Posterior vena cava (tissue), 2 donors: ENCODE data around the gene FPGS. TPM values are rescaled to one million over a fixed set of nuclear protein-coding genes. Genes with fewer than 3 reads are reported as not detected.
"Not testable (repeated sequence)": the region's sequence is repeated elsewhere in the genome, so short reads cannot be mapped to it uniquely, and the experiment has no call there.

Experiments
- DNase-seq: peaks from one replicate; pipeline ENCODE4 v3.0.0-alpha.2; 2020; ENCODE audit warnings: low spot score
- intact Hi-C, 2 donors: fragments of 100-400 bp; cut with DNase I; formaldehyde crosslinking; loops; one replicate each; pipeline versions ENCODE4 v1.14.1 to v1.14.2; 2022 to 2023
- long read RNA-seq, 2 donors: library from polyadenylated mRNA; unstranded; transcript quantifications; one replicate each; pipeline ENCODE4 v2.0.0, GENCODE V29; 2020 to 2021
- total RNA-seq, 2 donors: library from RNA; stranded (reverse); fragmentation: NEBNext Ultra II Directional; extraction: Animal tissue kit (Norgen Biotek cat#: 25700); gene quantifications; one replicate each; pipeline ENCODE4 v1.2.1, GENCODE V29; 2021
- donor health status: DM: yes; HTN: yes; CAD: no.
- donor health status: DM: yes; HTN: yes; CAD: no.

Gene FPGS, protein sequence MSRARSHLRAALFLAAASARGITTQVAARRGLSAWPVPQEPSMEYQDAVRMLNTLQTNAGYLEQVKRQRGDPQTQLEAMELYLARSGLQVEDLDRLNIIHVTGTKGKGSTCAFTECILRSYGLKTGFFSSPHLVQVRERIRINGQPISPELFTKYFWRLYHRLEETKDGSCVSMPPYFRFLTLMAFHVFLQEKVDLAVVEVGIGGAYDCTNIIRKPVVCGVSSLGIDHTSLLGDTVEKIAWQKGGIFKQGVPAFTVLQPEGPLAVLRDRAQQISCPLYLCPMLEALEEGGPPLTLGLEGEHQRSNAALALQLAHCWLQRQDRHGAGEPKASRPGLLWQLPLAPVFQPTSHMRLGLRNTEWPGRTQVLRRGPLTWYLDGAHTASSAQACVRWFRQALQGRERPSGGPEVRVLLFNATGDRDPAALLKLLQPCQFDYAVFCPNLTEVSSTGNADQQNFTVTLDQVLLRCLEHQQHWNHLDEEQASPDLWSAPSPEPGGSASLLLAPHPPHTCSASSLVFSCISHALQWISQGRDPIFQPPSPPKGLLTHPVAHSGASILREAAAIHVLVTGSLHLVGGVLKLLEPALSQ
- 10 to 100 TPM; 35.5 to 55.1 TPM for total RNA-seq
- long read RNA-seq, donor 1, transcript FPGS-203 (15 exons, 2,279 nt): major isoform, 13 of 38 reads
- long read RNA-seq, donor 1, partial matches to known transcripts: 5 of 38 reads
- long read RNA-seq, donor 1, other reads (novel, unspliced or antisense): 16 of 38 reads
- long read RNA-seq, donor 2, transcript FPGS-201 (15 exons, 2,278 nt): minor isoform, 29 of 256 reads
- long read RNA-seq, donor 2, transcript FPGS-203 (15 exons, 2,279 nt): major isoform, 113 of 256 reads
- long read RNA-seq, donor 2, transcript FPGS-221 (14 exons, 2,160 nt): minor isoform, 7 of 256 reads
- long read RNA-seq, donor 2, partial matches to known transcripts: 32 of 256 reads
- long read RNA-seq, donor 2, other reads (novel, unspliced or antisense): 67 of 256 reads

DNA sequence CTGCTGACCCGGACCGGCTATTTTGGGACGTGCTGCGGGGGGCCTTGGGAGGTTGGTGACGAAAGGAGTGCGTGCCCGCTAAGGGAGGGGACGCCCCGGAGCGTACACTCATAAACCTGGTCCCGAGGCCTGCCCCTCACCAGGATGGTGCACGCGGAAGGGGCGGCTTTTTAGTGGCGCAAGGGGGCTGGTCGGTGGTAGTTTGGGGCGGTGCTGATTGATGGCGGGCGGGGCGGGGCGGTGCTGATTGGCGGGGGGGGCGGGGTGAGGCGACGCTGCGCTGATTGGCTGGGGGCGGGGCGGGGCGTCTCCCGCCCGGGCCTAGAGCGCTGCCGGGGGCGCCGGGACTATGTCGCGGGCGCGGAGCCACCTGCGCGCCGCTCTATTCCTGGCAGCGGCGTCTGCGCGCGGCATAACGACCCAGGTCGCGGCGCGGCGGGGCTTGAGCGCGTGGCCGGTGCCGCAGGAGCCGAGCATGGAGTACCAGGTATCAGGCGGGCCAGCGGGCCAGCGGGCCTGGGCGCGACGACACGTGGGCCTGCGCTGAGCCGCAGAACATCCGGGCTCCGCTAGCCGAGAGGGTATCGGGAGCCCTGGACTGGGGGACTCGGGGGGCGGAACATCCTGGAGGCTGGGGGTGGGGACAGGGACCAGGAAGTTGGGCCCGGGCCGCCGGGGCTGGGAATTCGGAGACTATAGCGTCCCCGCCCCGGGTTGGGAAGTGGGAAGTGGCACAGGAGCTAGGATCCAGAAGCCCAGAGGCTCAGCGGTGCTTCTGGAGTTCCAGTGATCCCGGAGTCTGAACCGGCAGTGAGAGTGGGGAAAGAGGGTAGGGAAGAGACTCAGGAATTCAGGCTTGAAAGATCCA is at the start of gene FPGS:
Gene FPGS, plus strand, starts transcription at position 307 of the 868 bp plus-strand sequence. Its CDS starts 43 bp downstream, at position 350.
- intact Hi-C loops: loop anchor here in 1 of 2 donors (5.0 kb wide), 1 partner anchor 69 kb away; no protein-coding TSS in a partner anchor
- DNase-seq: peak; percentile 96

DNA sequence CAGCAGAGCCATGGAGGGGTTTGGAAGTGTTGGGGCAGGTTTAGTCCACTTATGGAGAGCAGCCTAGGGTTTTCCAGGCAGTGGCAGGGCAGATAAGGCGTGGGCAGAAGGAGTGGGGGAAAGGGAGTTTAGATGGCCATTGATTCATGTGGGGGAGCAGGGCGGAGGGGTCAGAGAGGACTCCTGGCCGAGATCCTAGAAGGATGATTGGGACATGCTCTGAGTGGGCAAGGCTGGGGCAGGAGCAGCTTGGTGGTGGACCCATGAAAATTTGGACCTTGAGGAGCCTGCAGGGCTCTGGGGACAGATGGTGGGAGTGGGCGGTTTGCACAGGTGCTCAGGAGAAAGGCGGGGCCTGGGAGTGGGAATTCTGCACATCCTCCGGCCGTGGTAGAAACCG is 49.5 kb upstream of the FPGS start:
- DNase-seq: no peak
- intact Hi-C loops: no loop called here

DNA sequence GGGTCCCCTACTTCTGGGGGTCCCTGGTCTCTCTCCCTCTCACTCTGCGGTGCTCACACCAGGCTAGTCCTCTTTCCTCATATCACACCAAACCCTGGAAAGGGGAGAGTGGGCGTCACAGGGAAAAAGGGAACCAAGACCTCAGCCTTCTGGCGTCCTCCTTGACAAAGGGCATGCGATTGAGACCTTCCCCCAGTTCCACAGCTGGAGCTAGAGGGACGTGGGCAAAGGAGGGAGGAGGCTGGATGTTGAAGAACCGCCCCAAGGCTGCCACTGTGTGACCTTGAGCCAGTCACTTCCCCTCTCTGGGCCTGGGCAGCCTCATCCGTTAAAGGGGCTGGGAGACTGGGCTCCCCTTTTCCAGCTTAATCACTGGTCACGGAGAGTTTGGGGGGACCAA is 49.1 kb upstream of the FPGS start:
- DNase-seq: no peak
- intact Hi-C loops: no loop called here

GRCh38 chr9:127754099-127755060 is 48.3 kb upstream of the FPGS start:
- intact Hi-C loops: no loop called here
- DNase-seq: no peak

DNA sequence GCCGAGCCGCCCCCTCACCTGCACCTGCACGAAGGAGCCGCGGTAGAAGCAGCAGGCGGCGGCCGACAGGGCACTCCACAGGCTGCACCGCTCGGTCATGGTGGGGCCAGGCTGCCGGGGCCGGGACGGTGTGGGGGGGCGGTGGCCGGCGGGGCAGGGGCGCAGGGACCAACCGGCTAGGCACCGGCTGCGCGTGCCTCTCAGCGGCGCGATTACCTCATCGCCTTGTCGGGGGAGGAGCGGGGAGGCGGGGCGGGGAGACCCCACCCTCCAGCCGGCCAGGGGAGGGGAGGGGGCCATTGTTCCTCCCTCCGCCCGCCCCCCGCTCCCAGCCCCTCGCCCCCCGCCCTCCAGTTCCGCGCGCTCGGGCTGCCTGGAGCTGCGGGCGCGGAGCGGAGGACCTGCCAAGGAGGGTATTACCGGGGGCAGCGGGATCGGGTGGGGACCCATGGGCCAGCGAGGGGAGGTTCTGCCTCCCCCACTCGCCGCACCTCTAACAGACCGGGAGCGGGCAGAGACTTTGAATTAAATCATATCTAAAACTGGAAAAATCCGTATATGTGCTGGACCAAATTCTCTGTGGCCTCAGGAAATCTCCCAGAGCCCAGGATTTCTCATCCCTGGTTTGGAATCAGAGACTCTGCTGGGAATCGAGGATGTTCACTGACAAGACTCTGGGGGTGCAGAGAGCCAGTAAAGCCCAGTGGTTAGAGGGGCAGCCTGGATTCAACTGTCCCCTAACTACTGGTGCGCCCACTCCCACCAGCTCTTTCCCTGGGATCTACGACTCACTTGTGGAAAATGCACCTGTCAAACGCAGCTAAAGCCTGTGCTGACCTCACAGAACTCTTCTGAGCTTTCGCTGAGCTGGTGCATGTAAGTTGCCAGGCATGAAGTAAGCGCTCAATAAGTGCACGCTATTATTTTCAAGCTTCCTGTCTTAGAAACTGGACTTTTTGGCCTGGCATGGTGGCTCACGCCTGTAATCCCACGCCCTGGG is 47.3 kb upstream of the FPGS start:
- DNase-seq: no peak
- intact Hi-C loops: no loop called here

DNA sequence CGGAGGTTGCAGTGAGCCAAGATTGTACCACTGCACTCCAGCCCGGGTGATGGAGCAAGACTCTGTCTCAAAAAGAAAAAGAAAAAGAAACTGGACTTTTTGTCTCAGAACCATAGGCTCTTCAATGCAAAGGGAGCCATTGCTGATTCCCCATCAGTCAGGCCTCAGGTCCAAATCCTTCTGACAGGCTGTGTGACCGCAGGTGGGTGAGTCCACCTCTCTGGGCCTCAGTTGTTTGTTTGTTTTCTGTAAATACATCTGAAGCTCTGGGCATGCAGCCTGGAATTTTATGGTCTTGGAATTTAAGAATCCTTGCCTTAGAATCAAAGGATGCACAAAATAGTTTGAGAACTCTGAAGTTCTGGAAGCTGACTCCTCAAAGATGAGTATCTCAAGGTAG is 46.4 kb upstream of the FPGS start:
- intact Hi-C loops: no loop called here
- DNase-seq: no peak

DNA sequence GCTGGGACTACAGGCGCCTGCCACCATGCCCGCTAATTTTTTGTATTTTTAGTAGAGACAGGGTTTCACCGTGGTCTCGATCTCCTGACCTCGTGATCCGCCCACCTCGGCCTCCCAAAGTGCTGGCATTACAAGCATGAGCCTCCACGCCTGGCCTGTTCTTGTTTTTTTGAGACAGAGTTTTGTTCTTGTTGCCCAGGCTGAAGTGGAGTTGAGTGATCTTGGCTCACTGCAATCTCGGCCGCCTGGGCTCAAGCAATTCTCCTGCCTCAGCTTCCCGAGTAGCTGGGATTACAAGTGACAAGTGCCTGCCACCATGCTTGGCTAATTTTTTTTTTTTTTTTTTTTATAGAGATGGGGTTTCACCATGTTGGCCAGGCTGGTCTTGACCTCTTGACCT is 45.9 kb upstream of the FPGS start:
- intact Hi-C loops: not testable (repeated sequence)

DNA sequence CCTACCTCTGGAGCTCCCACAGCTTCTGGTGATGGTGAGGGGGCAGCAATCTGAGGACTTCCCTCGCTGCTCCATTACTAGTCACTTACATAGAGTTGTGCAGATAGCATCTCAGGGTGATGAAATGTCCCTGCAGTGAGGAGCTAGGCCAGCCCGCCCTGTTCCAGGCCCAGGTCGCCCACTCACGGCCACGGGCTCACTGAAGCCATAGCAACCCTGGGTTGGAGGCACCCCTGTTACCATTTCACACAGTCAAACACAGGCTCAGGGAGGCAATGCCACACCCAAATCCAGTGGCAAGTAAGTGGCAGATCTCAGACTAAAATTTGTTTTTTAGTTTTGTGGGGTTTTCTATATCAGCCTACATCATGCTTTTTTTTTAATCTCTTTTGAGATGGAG is 43.8 kb upstream of the FPGS start:
- intact Hi-C loops: no loop called here
- DNase-seq: no peak

More for the DNA sequence above, 45.9 kb upstream of the FPGS start:
- not testable (repeated sequence) for DNase-seq

GRCh38 chr9:127761061-127761460 is 41.6 kb upstream of the FPGS start:
- no peak for DNase-seq
- intact Hi-C loops: no loop called here

- intact Hi-C loops: no loop called here
- no peak for DNase-seq
Observed at GRCh38 chr9:127761491-127761956, 41.2 kb upstream of the FPGS start.

DNA sequence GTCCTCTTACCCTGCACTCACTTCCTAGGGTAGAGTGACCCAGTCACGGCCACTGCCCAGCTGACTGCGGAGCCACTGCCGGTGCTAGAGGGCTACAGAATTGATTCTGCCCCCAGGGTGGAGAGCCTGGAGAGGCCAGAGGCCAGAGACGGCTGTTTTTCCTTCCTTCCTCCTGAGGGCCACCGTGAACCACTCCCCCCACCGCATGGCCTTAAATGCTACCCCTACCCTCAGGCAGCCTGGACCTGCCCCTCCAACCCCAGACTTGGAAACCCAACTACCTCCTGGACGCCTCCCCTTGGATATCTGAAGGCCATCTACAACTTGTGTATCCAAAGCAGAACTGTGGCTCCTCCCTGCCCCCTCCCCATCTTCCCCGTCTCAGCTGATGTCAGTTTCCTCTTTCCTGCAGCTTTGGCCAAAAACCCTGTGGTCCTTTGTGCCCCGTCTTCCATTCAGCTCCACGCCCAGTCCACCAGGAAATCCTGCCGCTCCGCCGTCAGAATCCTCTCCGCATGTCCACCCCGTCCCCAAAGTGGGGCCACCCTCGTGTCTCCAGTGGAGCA is 40.5 kb upstream of the FPGS start:
- intact Hi-C loops: no loop called here
- no peak for DNase-seq

GRCh38 chr9:127763918-127764384 is 38.7 kb upstream of the FPGS start:
- DNase-seq: no peak
- intact Hi-C loops: no loop called here

DNA sequence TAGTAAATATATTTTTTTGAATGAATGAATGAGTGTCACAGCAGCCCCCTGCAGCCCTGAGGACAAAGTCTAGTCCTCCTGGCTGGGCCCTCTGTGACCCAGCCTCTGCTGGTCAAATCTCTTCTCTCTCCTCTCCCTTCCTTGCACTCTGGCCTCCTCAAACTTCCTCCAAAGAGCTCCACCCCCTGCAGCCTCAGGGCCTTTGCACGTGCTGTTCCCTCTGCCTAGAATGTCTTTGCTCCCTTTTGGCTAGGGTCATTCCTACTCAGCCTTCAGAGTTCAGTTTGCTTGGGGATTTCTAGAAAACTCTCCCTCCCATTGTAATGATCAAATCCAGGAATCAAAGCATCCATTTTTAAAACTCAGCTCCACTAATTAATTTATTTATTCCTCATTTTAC is 37.3 kb upstream of the FPGS start:
- DNase-seq: no peak
- intact Hi-C loops: no loop called here

DNA sequence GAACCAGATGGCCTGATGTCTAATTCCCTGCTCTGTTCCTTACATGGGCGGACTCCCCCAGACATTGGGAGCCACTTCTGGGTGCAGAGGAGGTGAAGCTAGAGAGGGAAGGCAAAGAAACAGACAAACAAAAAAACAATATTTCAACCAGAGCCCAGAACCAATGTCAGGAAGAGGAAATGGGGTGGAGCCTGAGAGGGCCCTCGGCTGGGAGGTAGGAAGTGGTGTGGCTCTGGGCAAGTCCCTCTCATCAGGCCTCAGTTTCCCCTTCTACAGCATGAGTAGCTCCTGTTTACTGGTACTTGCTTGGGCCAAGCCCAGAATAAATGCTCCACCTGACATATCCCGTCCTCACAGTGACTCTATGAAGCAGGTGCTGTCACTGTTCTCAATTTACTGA is 35.3 kb upstream of the FPGS start:
- intact Hi-C loops: no loop called here
- no peak for DNase-seq

- intact Hi-C loops: no loop called here
- DNase-seq: no peak
Observed at GRCh38 chr9:127767909-127768331, 34.8 kb upstream of the FPGS start.

DNA sequence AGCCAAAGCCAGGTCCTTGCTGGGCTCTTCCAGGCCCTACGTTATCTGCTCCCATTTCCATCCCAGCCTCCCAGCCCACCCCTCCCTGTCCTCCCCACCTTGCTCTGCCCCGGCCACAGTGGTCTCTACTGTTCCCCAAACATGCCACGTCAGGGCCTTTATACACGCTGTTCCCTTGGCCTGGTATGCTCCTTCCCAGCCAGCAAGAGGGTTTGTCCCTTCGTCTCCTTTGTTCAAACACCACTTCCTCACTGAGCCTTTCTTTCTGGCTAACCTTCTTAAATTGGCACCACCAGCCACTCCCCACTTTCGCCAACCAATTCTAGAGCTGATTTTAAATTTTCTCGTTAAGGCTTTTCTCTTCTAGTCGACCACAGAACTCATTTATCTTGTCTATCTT is 34.0 kb upstream of the FPGS start:
- intact Hi-C loops: no loop called here
- no peak for DNase-seq
